DND-41 (cell line): Measurements from ENCODE around the gene HEMK1.

Experiments used
- ATAC-seq: fragments of 200-7000 bp; cut with Tn5 transposase; 3 replicates; pipeline ENCODE4 v1.9.1; 2021; ENCODE audit warnings: low read depth; ENCODE audit not compliant: insufficient read depth
- DNase-seq: peaks from one replicate; pipeline ENCODE4 v3.0.0-alpha.2; 2020
- H2AFZ ChIP-seq: 2 replicates; pipeline ENCODE4 v1.6.0; 2012; ENCODE audit warnings: low read depth, low read length
- H3K27ac ChIP-seq: 2 replicates; pipeline ENCODE4 v1.5.1; 2012; ENCODE audit warnings: low read length, inconsistent platforms
- H3K27me3 ChIP-seq: fragments of 200-600 bp; sonication (generic); 2 replicates; pipeline ENCODE4 v1.6.0; 2012; ENCODE audit warnings: low read length, mild to moderate bottlenecking, inconsistent platforms; ENCODE audit not compliant: insufficient read depth, poor library complexity
- H3K36me3 ChIP-seq: 2 replicates; pipeline ENCODE4 v1.5.1; 2012; ENCODE audit warnings: low read length, inconsistent platforms; ENCODE audit not compliant: insufficient read depth
- H3K4me1 ChIP-seq: 2 replicates; pipeline ENCODE4 v1.5.1; 2012; ENCODE audit warnings: mild to moderate bottlenecking, low read length; ENCODE audit not compliant: insufficient read depth
- H3K4me2 ChIP-seq: 2 replicates; pipeline ENCODE4 v1.6.0; 2012; ENCODE audit warnings: mild to moderate bottlenecking, moderate library complexity, low read length, inconsistent platforms; ENCODE audit not compliant: insufficient read depth
- H3K4me3 ChIP-seq, 2 experiments: fragments of 200-600 bp in 1 of 2; shearing (Covaris generic) in 1 of 2; 2 replicates each; pipeline ENCODE4 v1.5.1; 2012 to 2016; ENCODE audit warnings: inconsistent platforms in 2 of 2, low read length in 2 of 2, mild to moderate bottlenecking in 2 of 2, low read depth in 1 of 2, moderate library complexity in 1 of 2
- H3K79me2 ChIP-seq: 2 replicates; pipeline ENCODE4 v1.6.0; 2012; ENCODE audit warnings: low read length, inconsistent platforms; ENCODE audit not compliant: insufficient read depth
- H3K9ac ChIP-seq: 2 replicates; pipeline ENCODE4 v1.6.0; 2012; ENCODE audit warnings: low read depth, mild to moderate bottlenecking, inconsistent platforms, low read length, moderate library complexity
- H3K9me3 ChIP-seq: 2 replicates; pipeline ENCODE4 v1.5.1; 2012; ENCODE audit warnings: low read length, moderate library complexity, mild to moderate bottlenecking, inconsistent platforms; ENCODE audit not compliant: insufficient read depth, severe bottlenecking
- H4K20me1 ChIP-seq: 2 replicates; pipeline ENCODE4 v1.6.0; 2012; ENCODE audit warnings: low read length; ENCODE audit not compliant: insufficient read depth
- EZH2 ChIP-seq: IDR thresholded peaks from 3 replicates; pipeline ENCODE4 v1.6.1; 2012; ENCODE audit warnings: borderline replicate concordance, low read depth, mild to moderate bottlenecking, moderate library complexity, low read length, inconsistent platforms; ENCODE audit not compliant: severe bottlenecking
- TF ChIP-seq, protein P1 (sequence below): IDR thresholded peaks from 2 replicates; pipeline ENCODE4 v1.5.1; 2012; ENCODE audit warnings: borderline replicate concordance, low read length, moderate library complexity, mild to moderate bottlenecking; ENCODE audit not compliant: poor library complexity, severe bottlenecking; ENCODE audit errors: extremely low read depth

HEMK1 gene

GRCh38 chr3:50606596-50606995 lies 37.3 kb downstream of the HEMK1 start:
- peak overlapping the region; percentile 85 for H3K4me2 ChIP-seq
- peaks cover 69% of the 10 kb centered on the region for H3K4me1 ChIP-seq
- H3K9me3 ChIP-seq, result no peaks in the 10 kb centered on the region
- H2AFZ ChIP-seq, result no peak overlapping the region
- H4K20me1 ChIP-seq, result peaks cover 62% of the 10 kb centered on the region
- peak; percentile 69 for DNase-seq
- peak overlapping the region; percentile 91 for H3K9ac ChIP-seq
- H3K79me2 ChIP-seq, result peaks cover 91% of the 10 kb centered on the region
- no peak for TF ChIP-seq EZH2
- TF ChIP-seq, protein P1, sequence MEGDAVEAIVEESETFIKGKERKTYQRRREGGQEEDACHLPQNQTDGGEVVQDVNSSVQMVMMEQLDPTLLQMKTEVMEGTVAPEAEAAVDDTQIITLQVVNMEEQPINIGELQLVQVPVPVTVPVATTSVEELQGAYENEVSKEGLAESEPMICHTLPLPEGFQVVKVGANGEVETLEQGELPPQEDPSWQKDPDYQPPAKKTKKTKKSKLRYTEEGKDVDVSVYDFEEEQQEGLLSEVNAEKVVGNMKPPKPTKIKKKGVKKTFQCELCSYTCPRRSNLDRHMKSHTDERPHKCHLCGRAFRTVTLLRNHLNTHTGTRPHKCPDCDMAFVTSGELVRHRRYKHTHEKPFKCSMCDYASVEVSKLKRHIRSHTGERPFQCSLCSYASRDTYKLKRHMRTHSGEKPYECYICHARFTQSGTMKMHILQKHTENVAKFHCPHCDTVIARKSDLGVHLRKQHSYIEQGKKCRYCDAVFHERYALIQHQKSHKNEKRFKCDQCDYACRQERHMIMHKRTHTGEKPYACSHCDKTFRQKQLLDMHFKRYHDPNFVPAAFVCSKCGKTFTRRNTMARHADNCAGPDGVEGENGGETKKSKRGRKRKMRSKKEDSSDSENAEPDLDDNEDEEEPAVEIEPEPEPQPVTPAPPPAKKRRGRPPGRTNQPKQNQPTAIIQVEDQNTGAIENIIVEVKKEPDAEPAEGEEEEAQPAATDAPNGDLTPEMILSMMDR, result no peak
- ATAC-seq, result no peak
- H3K36me3 ChIP-seq, result peaks cover 85% of the 10 kb centered on the region
- peak overlapping the region; percentile 82 for H3K4me3 ChIP-seq
- no peaks in the 10 kb centered on the region for H3K27me3 ChIP-seq
- H3K27ac ChIP-seq, result peak overlapping the region; percentile 99

DNA sequence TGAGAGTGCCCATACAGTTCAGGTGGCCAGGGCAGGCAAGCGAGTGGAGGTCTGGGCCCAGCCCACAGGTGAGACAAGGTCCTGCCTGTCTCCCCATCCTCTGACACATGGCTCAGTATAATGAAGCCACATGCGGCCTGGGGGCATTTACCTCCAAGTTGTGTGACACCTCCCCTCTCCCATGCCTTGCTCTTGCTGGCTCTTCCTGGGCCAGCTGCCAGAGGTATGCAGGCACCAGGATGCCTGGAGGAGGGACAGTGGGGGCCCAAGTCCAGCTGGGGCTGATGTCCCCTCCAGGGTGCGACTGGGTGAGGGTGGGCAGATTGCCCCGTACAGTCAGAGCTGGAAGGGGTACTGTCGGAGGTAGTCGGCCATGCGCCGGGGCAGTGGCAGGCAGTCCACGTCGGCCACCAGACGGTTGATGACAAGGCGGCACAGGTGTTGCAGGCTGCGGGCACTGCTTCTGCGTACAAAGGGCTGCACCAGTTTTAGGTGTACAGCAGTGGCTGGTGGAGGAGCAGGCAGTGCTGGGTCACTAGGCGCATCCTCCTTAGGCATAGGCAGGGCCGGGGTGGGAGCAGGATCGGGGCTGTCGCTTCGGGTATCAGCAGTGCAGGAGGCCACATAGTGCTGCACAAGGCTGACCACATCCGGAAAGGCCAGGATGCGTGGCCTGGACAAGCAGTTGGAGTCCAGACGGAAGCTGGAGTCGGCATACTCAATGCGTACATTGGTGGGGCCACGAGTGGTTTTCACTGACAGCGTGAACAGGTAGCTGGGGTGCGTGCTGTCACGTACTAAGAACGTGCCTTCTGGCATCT lies 38.2 kb downstream of the HEMK1 start:
- ATAC-seq (no peak), DNase-seq (peak; percentile 64)
- H3K4me1 ChIP-seq, result peaks cover 60% of the 10 kb centered on the region
- H3K27ac ChIP-seq, result peak overlapping the region; percentile 99
- peaks cover 88% of the 10 kb centered on the region for H3K36me3 ChIP-seq
- peaks cover 96% of the 10 kb centered on the region for H3K79me2 ChIP-seq
- H4K20me1 ChIP-seq, result peaks cover 62% of the 10 kb centered on the region
- TF ChIP-seq, protein P1, result no peak
- TF ChIP-seq EZH2, result no peak
- H3K4me2 ChIP-seq, result peak overlapping the region; percentile 85
- no peaks in the 10 kb centered on the region for H3K27me3 ChIP-seq
- peak overlapping the region; percentile 82 for H3K4me3 ChIP-seq
- no peak overlapping the region for H2AFZ ChIP-seq
- no peaks in the 10 kb centered on the region for H3K9me3 ChIP-seq
- H3K9ac ChIP-seq, result peak overlapping the region; percentile 91

- Histone ChIP-seq H3K36me3 (peaks cover 93% of the 10 kb centered on the region), H3K27ac (peak overlapping the region; percentile 99), H3K27me3 (no peaks in the 10 kb centered on the region), H3K4me3 (peak overlapping the region; percentile 82), H3K4me1 (peaks cover 59% of the 10 kb centered on the region), H4K20me1 (peaks cover 62% of the 10 kb centered on the region), H3K4me2 (peak overlapping the region; percentile 85), H2AFZ (no peak overlapping the region), H3K9me3 (no peaks in the 10 kb centered on the region), H3K9ac (peak overlapping the region; percentile 91), H3K79me2 (peaks cover 96% of the 10 kb centered on the region)
- TF ChIP-seq EZH2, result no peak
- TF ChIP-seq, protein P1, result no peak
- DNase-seq, result peak; percentile 53
- ATAC-seq, result no peak
Observed at GRCh38 chr3:50608278-50608677, 39.0 kb downstream of the HEMK1 start.
